Effector memory CD8-positive, alpha-beta T cell (primary cell): ENCODE data around the gene CPA4.
"Not testable (repeated sequence)": the region's sequence is repeated elsewhere in the genome, so short reads cannot be mapped to it uniquely, and the experiment has no call there.

Experiments used
- ATAC-seq: fragments of 150-1000 bp; cut with Tn5 transposase; replicated peaks from 2 replicates; pipeline ENCODE4 v1.10.0; 2021; ENCODE audit warnings: mild to moderate bottlenecking, moderate library complexity
- DNase-seq, 3 experiments: peaks; one replicate each; pipeline ENCODE4 v3.0.0; 2021
- H3K27ac Mint-ChIP-seq, 2 donors: one replicate each; pipeline ENCODE4 v1.8.0; 2022; ENCODE audit warnings: mild to moderate bottlenecking in 2 of 2, mixed read lengths in 2 of 2, moderate library complexity in 2 of 2
- H3K27me3 Mint-ChIP-seq, 2 donors: one replicate each; pipeline ENCODE4 v1.8.0; 2022; ENCODE audit warnings: mixed read lengths in 2 of 2
- H3K36me3 Mint-ChIP-seq: one replicate; pipeline ENCODE4 v1.8.0; 2022; ENCODE audit warnings: mild to moderate bottlenecking, moderate library complexity, mixed read lengths; ENCODE audit not compliant: insufficient read depth
- H3K4me1 Mint-ChIP-seq, 2 donors: one replicate each; pipeline ENCODE4 v1.8.0; 2022; ENCODE audit warnings: low read depth in 2 of 2, mixed read lengths in 2 of 2
- H3K4me3 Mint-ChIP-seq, 2 donors: one replicate each; pipeline ENCODE4 v1.8.0; 2022; ENCODE audit warnings: mild to moderate bottlenecking in 2 of 2, mixed read lengths in 2 of 2, moderate library complexity in 2 of 2
- H3K9me3 Mint-ChIP-seq, 2 donors: one replicate each; pipeline ENCODE4 v1.8.0; 2022; ENCODE audit warnings: mixed read lengths in 2 of 2

The CPA4 gene

GRCh38 chr7:130298544-130299326, 5.8 kb downstream of the CPA4 start:
- ATAC-seq, result no peak
- H3K9me3 Mint-ChIP-seq, result no peaks in the 10 kb centered on the region
- H3K4me3 Mint-ChIP-seq, result no peak overlapping the region
- DNase-seq, result no peak
- no peaks in the 10 kb centered on the region for H3K4me1 Mint-ChIP-seq
- no peaks in the 10 kb centered on the region for H3K36me3 Mint-ChIP-seq
- H3K27me3 Mint-ChIP-seq, result peaks cover 37 to 78% of the 10 kb centered on the region in 2 donors
- H3K27ac Mint-ChIP-seq, result no peak overlapping the region

GRCh38 chr7:130299866-130300265, 6.9 kb downstream of the CPA4 start:
- Mint-ChIP-seq H3K4me1 (no peaks in the 10 kb centered on the region), H3K9me3 (no peaks in the 10 kb centered on the region), H3K27me3 (peaks cover 45 to 85% of the 10 kb centered on the region in 2 donors), H3K36me3 (no peaks in the 10 kb centered on the region), H3K27ac (no peak overlapping the region), H3K4me3 (no peak overlapping the region)
- DNase-seq (no peak), ATAC-seq (no peak)

DNA sequence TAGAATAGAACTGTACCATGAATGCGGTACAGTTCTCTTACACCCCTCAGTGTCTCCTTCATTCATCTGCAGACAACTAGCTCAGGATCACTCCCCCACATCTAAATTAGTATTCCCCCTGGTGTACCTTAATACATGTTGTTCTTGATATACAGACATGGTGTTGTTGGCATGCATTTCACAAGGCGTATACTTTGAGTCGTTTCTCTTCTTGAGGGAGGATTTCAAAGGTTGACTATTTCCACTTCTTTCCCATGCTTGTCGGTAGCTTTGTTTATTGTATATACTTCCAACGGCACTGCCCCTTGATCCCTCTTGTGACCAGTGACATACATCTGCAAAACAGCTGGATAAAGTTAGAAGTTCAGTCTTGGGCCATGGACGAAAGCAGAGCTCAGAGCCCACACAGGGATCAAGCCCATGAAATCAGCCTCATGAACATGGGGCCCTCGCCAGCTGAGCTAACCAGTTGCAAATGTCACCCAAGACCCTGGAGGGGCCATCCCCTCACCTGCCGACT, 8.6 kb downstream of the CPA4 start:
- Mint-ChIP-seq H3K4me1 (no peaks in the 10 kb centered on the region), H3K36me3 (no peaks in the 10 kb centered on the region), H3K27ac (peak overlapping the region in 1 of 2 donors; percentile 59), H3K9me3 (no peaks in the 10 kb centered on the region), H3K27me3 (peaks cover 48 to 81% of the 10 kb centered on the region in 2 donors), H3K4me3 (no peak overlapping the region)
- DNase-seq, result no peak
- no peak for ATAC-seq

- Mint-ChIP-seq H3K4me1 (no peaks in the 10 kb centered on the region), H3K27me3 (peaks cover 48 to 72% of the 10 kb centered on the region in 2 donors), H3K27ac (no peak overlapping the region), H3K9me3 (no peaks in the 10 kb centered on the region), H3K4me3 (no peak overlapping the region), H3K36me3 (no peaks in the 10 kb centered on the region)
- DNase-seq, result no peak
- ATAC-seq, result no peak
Measured at GRCh38 chr7:130302649-130303048, 9.7 kb downstream of the CPA4 start.

- H3K9me3 Mint-ChIP-seq, result no peaks in the 10 kb centered on the region
- H3K27me3 Mint-ChIP-seq, result peaks cover 48 to 68% of the 10 kb centered on the region in 2 donors
- H3K36me3 Mint-ChIP-seq, result no peaks in the 10 kb centered on the region
- no peak overlapping the region for H3K27ac Mint-ChIP-seq
- ATAC-seq, result no peak
- H3K4me3 Mint-ChIP-seq, result no peak overlapping the region
- H3K4me1 Mint-ChIP-seq, result no peaks in the 10 kb centered on the region
- DNase-seq, result no peak
Measured at GRCh38 chr7:130303127-130303526, 10.2 kb downstream of the CPA4 start.

- H3K27ac Mint-ChIP-seq, result no peak overlapping the region
- no peaks in the 10 kb centered on the region for H3K9me3 Mint-ChIP-seq
- H3K27me3 Mint-ChIP-seq, result peaks cover 45 to 63% of the 10 kb centered on the region in 2 donors
- H3K36me3 Mint-ChIP-seq, result no peaks in the 10 kb centered on the region
- no peak overlapping the region for H3K4me3 Mint-ChIP-seq
- DNase-seq (no peak), ATAC-seq (no peak)
- no peaks in the 10 kb centered on the region for H3K4me1 Mint-ChIP-seq
Measured at GRCh38 chr7:130303551-130303950, 10.6 kb downstream of the CPA4 start.

DNA sequence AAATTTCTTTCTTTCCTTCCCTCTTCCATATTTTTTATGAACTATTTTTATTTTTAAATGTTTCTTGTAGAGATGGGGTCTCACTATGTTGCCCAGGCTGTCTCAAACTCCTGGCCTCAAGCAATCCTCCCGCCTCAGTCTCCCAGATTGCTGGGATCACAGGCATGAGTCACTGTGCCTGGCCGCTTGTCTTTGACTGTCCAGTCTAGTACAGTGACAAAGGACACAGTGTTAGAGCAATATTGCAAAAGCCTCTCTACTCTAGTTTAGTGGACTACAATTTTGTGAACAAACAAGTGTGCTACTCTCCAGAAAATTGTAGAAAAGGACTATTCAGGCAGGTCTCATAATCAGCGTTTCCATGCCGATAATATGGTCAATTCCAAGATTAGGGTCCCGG, 11.0 kb downstream of the CPA4 start:
- ATAC-seq (no peak), DNase-seq (no peak)
- H3K27me3 Mint-ChIP-seq, result peaks cover 41 to 59% of the 10 kb centered on the region in 2 donors
- H3K4me1 Mint-ChIP-seq, result no peaks in the 10 kb centered on the region
- H3K9me3 Mint-ChIP-seq, result no peaks in the 10 kb centered on the region
- H3K27ac Mint-ChIP-seq, result no peak overlapping the region
- H3K36me3 Mint-ChIP-seq, result no peaks in the 10 kb centered on the region
- H3K4me3 Mint-ChIP-seq, result no peak overlapping the region

- Mint-ChIP-seq H3K27ac (no peak overlapping the region), H3K4me3 (no peak overlapping the region), H3K4me1 (no peaks in the 10 kb centered on the region), H3K27me3 (peaks cover 36 to 55% of the 10 kb centered on the region in 2 donors), H3K9me3 (no peaks in the 10 kb centered on the region), H3K36me3 (no peaks in the 10 kb centered on the region)
- DNase-seq, result no peak
- no peak for ATAC-seq
Measured at GRCh38 chr7:130304878-130305277, 11.9 kb downstream of the CPA4 start.

DNA sequence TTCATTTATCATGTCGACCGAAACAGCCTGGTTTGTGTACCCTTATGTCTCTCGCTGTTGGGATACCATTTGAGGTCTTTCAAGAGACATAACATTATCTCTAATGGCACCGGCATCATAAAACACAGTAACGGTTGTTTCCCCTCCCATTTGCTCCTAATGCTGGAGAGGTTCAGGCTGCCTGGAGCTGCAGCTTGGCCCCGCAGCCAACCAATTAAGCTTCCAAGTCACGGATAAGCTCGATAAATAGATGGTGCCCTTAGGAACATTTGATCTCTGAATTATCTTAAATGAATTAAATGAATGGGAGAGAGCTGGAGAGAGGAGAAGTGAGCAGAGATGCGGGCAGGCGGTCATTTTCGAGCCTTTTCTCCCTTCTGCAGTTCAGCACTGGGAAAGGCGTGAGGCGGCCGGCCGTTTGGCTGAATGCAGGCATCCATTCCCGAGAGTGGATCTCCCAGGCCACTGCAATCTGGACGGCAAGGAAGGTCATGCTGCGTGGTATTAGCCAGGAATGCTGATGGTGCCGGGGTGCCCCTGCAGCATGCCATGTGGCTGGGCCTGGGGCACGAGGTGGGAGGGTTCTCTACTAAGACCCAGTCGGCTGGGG, 12.6 kb downstream of the CPA4 start:
- H3K4me3 Mint-ChIP-seq, result no peak overlapping the region
- H3K4me1 Mint-ChIP-seq, result no peaks in the 10 kb centered on the region
- no peak for ATAC-seq
- no peaks in the 10 kb centered on the region for H3K36me3 Mint-ChIP-seq
- no peaks in the 10 kb centered on the region for H3K9me3 Mint-ChIP-seq
- DNase-seq, result no peak
- H3K27ac Mint-ChIP-seq, result no peak overlapping the region
- H3K27me3 Mint-ChIP-seq, result peaks cover 31 to 48% of the 10 kb centered on the region in 2 donors

- H3K4me3 Mint-ChIP-seq, result no peak overlapping the region
- H3K27ac Mint-ChIP-seq, result no peak overlapping the region
- no peak for ATAC-seq
- H3K9me3 Mint-ChIP-seq, result no peaks in the 10 kb centered on the region
- H3K27me3 Mint-ChIP-seq, result peaks cover 10 to 15% of the 10 kb centered on the region in 2 donors
- H3K36me3 Mint-ChIP-seq, result no peaks in the 10 kb centered on the region
- no peak for DNase-seq
- no peaks in the 10 kb centered on the region for H3K4me1 Mint-ChIP-seq
Measured at GRCh38 chr7:130309986-130310385, 17.0 kb downstream of the CPA4 start.

DNA sequence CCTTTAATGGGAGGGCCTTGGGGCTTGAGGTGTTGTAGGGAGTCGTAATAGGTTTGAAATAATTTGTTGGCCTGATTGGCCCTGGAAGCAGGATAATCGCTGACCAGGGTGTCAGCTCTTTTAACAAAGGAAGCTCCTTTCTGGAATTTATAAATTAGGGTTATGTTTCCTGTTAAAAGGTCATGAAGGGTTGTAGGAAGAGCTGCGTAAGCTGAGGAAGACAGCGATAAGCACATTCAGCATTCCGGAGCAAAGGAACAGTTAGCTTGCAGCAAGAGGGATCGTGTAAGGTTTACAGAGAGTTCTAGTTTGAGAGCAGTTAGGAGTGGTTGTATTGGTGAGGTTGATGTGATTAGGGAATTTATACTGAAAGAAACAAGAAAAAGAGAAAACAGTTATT, 21.3 kb downstream of the CPA4 start:
- peaks cover 9 to 21% of the 10 kb centered on the region in 2 donors for H3K27me3 Mint-ChIP-seq
- DNase-seq, result no peak

GRCh38 chr7:130319541-130319940, 26.6 kb downstream of the CPA4 start:
- no peaks in the 10 kb centered on the region for H3K4me1 Mint-ChIP-seq
- no peak for ATAC-seq
- H3K4me3 Mint-ChIP-seq, result no peak overlapping the region
- H3K9me3 Mint-ChIP-seq, result no peaks in the 10 kb centered on the region
- no peak overlapping the region for H3K27ac Mint-ChIP-seq
- H3K27me3 Mint-ChIP-seq, result peaks cover 20 to 23% of the 10 kb centered on the region in 2 donors
- no peaks in the 10 kb centered on the region for H3K36me3 Mint-ChIP-seq
- no peak for DNase-seq

More for the DNA sequence above, 21.3 kb downstream of the CPA4 start:
- Mint-ChIP-seq H3K9me3 (no peaks in the 10 kb centered on the region), H3K4me1 (no peaks in the 10 kb centered on the region), H3K27ac (no peak overlapping the region), H3K36me3 (no peaks in the 10 kb centered on the region), H3K4me3 (no peak overlapping the region)
- ATAC-seq, result no peak

- not testable (repeated sequence) for H3K27ac Mint-ChIP-seq, H3K4me3 Mint-ChIP-seq, H3K36me3 Mint-ChIP-seq, ATAC-seq, H3K9me3 Mint-ChIP-seq, DNase-seq, H3K4me1 Mint-ChIP-seq
- H3K27me3 Mint-ChIP-seq, result peaks cover 20 to 23% of the 10 kb centered on the region in 2 donors
Measured at GRCh38 chr7:130321542-130322229, 28.7 kb downstream of the CPA4 start.
